ENCODE results near the gene SFXN3. TPM values are rescaled to one million over a fixed set of nuclear protein-coding genes. Genes with fewer than 3 reads are reported as not detected.

Gene SFXN3, protein sequence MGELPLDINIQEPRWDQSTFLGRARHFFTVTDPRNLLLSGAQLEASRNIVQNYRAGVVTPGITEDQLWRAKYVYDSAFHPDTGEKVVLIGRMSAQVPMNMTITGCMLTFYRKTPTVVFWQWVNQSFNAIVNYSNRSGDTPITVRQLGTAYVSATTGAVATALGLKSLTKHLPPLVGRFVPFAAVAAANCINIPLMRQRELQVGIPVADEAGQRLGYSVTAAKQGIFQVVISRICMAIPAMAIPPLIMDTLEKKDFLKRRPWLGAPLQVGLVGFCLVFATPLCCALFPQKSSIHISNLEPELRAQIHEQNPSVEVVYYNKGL
- total RNA-seq, result 92.4 to 101 TPM (median 96.9 TPM) in 3 replicates
- long read RNA-seq, partial matches to known transcripts, result 19 of 29 reads
- long read RNA-seq, other reads (novel, unspliced or antisense), result 9 of 29 reads

DNA sequence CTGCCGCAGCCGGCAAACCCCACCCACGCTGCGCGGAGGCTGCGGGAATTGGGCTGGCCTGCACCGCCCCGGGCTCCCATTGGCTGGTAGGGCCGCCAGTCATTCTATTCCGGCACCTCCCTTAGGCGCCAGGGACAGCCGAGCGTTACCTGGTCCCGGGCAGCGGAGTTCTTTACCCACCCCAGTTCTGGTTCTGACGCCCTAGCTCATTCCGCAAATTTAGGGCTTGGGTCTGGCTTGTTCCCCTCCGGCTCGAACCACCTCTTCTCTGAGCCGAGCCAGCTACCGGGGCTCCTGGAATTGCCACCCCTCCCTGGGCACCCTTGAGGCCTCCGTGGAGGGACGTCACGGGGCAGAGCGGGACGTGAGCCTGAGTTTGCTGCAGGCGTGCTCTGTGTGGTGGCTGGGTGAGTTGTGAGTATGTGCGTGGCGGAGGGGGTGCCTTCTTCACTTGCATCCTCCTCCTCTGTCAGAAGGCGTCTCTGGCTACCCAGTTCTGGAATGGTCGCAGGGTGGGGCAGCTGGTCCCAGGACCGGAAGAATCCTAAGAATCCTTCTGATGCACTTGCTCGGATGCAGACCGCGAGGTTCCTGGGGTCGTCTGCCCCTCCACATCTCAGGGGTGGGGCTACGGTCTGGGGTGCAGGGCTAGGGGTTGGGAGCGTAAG lies at the start of gene SFXN3, which contains the start of gene PDZD7:
Gene SFXN3, plus strand, starts transcription at position 107 of the 668 bp plus-strand sequence. CDS start 3,461 bp downstream, outside the sequence.
Gene PDZD7, minus strand, starts transcription at position 2 of the 668 bp plus-strand sequence. CDS start 910 bp downstream, outside the sequence.
- no peaks in the 10 kb centered on the region for H3K27me3 Mint-ChIP-seq (ENCODE audit: low read depth)
- H3K4me1 Mint-ChIP-seq (ENCODE audit: low read depth), result peaks cover 30% of the 10 kb centered on the region
- peak; percentile 98 for DNase-seq (ENCODE audit: low spot score)
- peak within 1 kb of the TSS; percentile 98 for H3K27ac Mint-ChIP-seq (ENCODE audit: unreplicated experiment)
- TF ChIP-seq, protein P1, sequence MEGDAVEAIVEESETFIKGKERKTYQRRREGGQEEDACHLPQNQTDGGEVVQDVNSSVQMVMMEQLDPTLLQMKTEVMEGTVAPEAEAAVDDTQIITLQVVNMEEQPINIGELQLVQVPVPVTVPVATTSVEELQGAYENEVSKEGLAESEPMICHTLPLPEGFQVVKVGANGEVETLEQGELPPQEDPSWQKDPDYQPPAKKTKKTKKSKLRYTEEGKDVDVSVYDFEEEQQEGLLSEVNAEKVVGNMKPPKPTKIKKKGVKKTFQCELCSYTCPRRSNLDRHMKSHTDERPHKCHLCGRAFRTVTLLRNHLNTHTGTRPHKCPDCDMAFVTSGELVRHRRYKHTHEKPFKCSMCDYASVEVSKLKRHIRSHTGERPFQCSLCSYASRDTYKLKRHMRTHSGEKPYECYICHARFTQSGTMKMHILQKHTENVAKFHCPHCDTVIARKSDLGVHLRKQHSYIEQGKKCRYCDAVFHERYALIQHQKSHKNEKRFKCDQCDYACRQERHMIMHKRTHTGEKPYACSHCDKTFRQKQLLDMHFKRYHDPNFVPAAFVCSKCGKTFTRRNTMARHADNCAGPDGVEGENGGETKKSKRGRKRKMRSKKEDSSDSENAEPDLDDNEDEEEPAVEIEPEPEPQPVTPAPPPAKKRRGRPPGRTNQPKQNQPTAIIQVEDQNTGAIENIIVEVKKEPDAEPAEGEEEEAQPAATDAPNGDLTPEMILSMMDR (IDR thresholded peaks at IDR 0.05), result peak; percentile 14
- peak within 1 kb of the TSS; percentile 96 for H3K4me3 Mint-ChIP-seq (ENCODE audit: unreplicated experiment)
- H3K9me3 Mint-ChIP-seq (ENCODE audit: low read depth), result no peaks in the 10 kb centered on the region
- H3K36me3 Mint-ChIP-seq (ENCODE audit: low read depth), result peaks cover 2% of the 10 kb centered on the region

DNA sequence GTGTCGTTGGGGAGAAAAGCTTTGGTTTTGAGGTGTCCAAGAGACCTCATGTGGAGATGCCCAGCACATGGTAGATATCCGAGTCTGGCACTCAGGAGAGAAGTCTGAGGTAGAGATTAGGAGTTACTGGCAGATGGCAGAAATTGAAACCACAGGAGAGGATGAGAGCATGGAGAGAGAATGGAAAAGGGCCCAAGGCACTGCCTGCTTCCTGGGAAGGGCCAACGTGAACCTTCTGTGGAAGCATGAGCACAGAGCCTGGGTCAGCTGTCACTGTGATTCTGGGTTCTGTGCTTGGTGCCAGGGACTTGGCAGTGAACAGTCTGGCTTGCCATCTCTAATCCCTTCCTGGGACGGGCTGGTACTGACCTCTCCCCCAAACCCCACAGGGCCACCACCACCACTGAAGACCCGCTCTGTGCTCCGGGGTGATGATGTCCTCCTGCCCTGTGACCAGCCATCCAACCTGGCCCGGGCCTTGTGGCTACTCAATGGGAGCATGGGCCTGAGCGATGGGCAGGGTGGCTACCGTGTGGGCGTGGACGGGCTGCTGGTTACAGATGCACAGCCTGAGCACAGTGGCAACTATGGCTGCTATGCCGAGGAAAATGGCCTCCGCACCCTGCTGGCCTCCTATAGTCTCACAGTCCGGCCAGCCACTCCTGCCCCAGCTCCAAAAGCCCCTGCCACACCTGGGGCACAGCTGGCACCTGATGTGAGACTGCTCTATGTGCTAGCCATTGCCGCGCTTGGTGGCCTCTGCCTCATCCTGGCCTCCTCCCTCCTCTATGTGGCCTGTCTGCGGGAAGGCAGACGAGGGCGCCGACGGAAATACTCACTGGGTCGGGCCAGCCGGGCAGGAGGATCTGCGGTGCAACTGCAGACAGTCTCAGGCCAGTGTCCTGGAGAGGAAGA lies 47.9 kb upstream of the SFXN3 start:
- Mint-ChIP-seq H3K36me3 (ENCODE audit: low read depth) (peaks cover 6% of the 10 kb centered on the region), H3K4me3 (ENCODE audit: unreplicated experiment) (no peak overlapping the region), H3K27me3 (ENCODE audit: low read depth) (no peaks in the 10 kb centered on the region), H3K9me3 (ENCODE audit: low read depth) (no peaks in the 10 kb centered on the region), H3K27ac (ENCODE audit: unreplicated experiment) (no peak overlapping the region), H3K4me1 (ENCODE audit: low read depth) (peaks cover 26% of the 10 kb centered on the region)
- TF ChIP-seq, protein P1 (IDR thresholded peaks at IDR 0.05), result no peak
- peak; percentile 88 for DNase-seq (ENCODE audit: low spot score)

DNA sequence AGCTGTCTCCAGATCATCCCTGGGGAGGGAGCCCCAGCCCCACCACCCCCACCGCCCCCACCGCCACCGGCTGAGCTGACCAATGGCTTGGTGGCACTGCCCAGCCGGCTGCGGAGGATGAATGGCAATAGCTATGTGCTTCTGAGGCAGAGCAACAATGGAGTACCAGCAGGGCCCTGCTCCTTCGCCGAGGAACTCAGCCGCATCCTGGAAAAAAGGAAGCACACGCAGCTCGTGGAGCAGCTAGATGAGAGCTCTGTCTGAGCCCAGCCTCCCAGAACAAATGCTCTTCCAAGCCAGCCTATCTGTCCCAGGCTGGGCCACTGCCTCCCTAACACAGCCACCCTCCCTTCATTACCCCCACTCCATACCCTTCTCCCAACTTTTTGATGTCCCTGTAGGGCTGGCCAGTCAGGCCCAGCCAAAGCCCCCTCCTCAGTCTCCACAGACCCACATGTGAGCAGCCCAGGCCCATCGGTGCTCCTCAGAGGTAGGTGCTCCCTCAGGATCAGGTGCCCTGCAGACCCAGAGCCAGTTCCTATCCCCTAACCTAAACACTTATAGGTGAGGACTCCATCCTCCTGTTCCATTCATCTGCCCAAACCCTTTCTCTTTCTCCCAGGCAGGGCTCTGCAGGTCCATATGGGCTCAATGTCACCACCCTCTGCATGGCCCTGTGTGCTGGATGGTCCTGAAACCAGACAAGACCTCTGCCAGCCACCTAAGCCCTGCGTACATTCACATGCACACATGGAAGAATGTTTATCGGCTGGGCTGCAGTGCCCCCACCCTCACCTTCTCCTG lies 47.0 kb upstream of the SFXN3 start:
- H3K27ac Mint-ChIP-seq (ENCODE audit: unreplicated experiment), result no peak overlapping the region
- no peaks in the 10 kb centered on the region for H3K9me3 Mint-ChIP-seq (ENCODE audit: low read depth)
- H3K27me3 Mint-ChIP-seq (ENCODE audit: low read depth), result no peaks in the 10 kb centered on the region
- H3K36me3 Mint-ChIP-seq (ENCODE audit: low read depth), result peaks cover 5% of the 10 kb centered on the region
- TF ChIP-seq, protein P1 (IDR thresholded peaks at IDR 0.05), result no peak
- peaks cover 27% of the 10 kb centered on the region for H3K4me1 Mint-ChIP-seq (ENCODE audit: low read depth)
- peak; percentile 63 for DNase-seq (ENCODE audit: low spot score)
- H3K4me3 Mint-ChIP-seq (ENCODE audit: unreplicated experiment), result no peak overlapping the region

DNA sequence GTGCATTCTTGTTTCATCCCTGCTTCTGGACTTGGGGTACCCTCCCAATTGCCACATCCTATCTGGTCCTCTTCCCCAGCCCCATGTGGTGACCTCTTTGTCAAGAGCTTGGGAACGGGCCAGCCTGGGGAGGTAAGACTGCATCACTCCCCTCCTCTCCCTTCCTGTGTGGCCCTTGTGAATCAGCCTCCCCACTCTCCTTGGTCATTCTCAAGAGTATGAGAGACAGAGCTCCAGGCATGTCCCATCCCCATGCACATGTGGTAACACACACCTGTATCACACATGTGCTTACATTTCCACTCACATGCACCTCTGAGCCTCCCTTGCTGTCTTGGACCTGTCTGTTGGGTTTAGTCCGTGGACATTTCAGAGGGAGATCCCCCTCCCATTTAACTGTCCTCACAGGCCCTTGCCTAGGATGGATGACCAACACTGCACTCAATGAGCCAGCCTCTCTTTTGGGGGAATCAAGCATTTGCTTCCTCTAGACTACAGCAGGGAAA lies 46.3 kb upstream of the SFXN3 start:
- peaks cover 4% of the 10 kb centered on the region for H3K36me3 Mint-ChIP-seq (ENCODE audit: low read depth)

More for the DNA sequence above, 46.3 kb upstream of the SFXN3 start:
- Mint-ChIP-seq H3K4me3 (ENCODE audit: unreplicated experiment) (no peak overlapping the region), H3K27me3 (ENCODE audit: low read depth) (no peaks in the 10 kb centered on the region), H3K27ac (ENCODE audit: unreplicated experiment) (no peak overlapping the region), H3K4me1 (ENCODE audit: low read depth) (peaks cover 27% of the 10 kb centered on the region), H3K9me3 (ENCODE audit: low read depth) (no peaks in the 10 kb centered on the region)
- DNase-seq (ENCODE audit: low spot score), result peak; percentile 54
- TF ChIP-seq, protein P1 (IDR thresholded peaks at IDR 0.05), result no peak
